ENCODE data around the gene TRIM25. TPM values are rescaled to one million over a fixed set of nuclear protein-coding genes. Genes with fewer than 3 reads are reported as not detected.
A peak's percentile ranks its signal among the peaks of the same experiment; 100 is the strongest.
"Not testable (repeated sequence)": the region's sequence is repeated elsewhere in the genome, so short reads cannot be mapped to it uniquely, and the experiment has no call there.

The TRIM25 gene
- total and polyA plus RNA-seq, 9 donors = 7.0 to 16.5 (median 12.4) TPM

DNA sequence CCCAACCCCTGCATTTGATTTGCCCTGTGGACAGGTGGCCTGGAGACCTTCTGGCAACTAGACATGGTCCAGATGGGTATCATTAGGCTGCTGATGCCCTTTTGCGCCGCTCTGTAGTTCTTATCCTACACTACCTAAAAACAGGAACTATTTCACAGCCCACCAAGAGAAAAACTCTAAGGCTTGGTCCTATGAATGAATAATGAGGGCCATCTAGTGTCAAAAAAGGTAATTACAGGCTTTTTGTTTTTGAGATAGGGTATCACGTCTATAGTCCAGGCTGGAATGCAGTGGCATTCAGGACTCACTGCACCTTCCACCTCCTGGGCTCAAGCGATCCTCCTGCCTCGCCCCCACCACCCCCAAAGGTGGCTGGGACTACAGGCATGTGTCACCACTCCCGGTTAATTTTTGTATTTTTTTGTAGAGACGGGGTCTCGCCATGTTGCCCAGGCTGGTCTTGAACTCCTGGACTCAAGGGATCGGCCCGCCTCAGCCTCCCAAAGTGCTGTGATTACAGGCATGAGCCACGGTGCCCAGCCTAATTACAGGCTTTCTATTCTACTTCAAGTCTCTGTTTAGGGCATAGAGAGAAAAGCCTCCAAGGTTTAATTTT lies 26.1 kb upstream of the TRIM25 start:
- 73% methylated on average over 3 of the region's 11 CpGs for WGBS (ENCODE audit: insufficient coverage)
- Histone ChIP-seq H3K4me1 (ENCODE audit: control insufficient read depth, insufficient read depth, low read length) (no peaks in the 10 kb centered on the region), H3K27me3 (ENCODE audit: control insufficient read depth, insufficient read depth, low read length) (no peaks in the 10 kb centered on the region), H3K27ac (ENCODE audit: low read length) (no peak overlapping the region), H3K36me3 (ENCODE audit: control insufficient read depth, insufficient read depth, low read length) (peaks cover 48% of the 10 kb centered on the region), H3K4me3 (ENCODE audit: low read length) (no peak overlapping the region), H3K9me3 (replicated peaks; ENCODE audit: control insufficient read depth, low read depth, low read length) (no peaks in the 10 kb centered on the region)
- DNase-seq = peak; percentile 65

DNA sequence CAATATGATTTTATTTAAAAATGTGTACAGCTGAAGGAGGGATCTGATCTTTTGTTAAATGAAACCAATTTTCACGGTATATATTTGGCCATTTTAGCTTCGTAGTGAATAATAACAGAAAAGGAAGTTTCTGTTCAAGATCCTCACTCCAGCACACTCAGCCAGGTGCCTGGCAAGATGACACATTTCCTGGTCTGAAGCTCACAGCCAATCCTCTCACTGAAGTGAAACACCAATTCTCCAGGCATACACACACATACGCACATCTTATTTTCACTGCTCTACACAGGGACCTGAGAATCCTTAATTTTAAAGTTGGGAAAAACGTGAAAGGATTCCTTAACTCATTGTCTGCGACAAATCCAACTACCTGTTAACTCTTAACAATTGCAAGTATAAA lies 24.4 kb upstream of the TRIM25 start:
- H3K4me1 ChIP-seq (ENCODE audit: control insufficient read depth, insufficient read depth, low read length); H3K27ac ChIP-seq (ENCODE audit: low read length); DNase-seq; H3K27me3 ChIP-seq (ENCODE audit: control insufficient read depth, insufficient read depth, low read length); H3K9me3 ChIP-seq (replicated peaks; ENCODE audit: control insufficient read depth, low read depth, low read length); H3K4me3 ChIP-seq (ENCODE audit: low read length): not testable (repeated sequence)
- peaks cover 44% of the 10 kb centered on the region for H3K36me3 ChIP-seq (ENCODE audit: control insufficient read depth, insufficient read depth, low read length)
- no CpG with 5 or more reads among the region's 5 CpGs for WGBS (ENCODE audit: insufficient coverage)

DNA sequence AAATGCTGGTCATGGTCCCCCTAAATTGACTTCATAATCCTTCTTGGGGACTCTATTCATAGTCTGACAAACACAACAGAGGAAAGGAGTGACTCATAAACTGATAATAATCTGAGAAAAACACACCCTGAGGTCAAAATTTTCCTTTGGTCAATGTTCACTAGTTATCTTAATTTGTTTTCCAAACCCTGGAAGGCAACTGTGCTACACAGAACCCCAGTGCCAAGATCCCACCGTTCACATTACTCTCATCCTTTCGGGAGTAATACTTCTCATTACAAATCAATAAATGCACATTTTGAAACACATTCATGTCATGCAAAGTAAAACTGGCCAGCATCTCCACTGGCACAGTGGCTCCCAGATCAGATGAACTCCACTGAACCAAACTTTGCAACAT lies 23.8 kb upstream of the TRIM25 start:
- Histone ChIP-seq H3K27me3 (ENCODE audit: control insufficient read depth, insufficient read depth, low read length) (no peaks in the 10 kb centered on the region), H3K4me1 (ENCODE audit: control insufficient read depth, insufficient read depth, low read length) (no peaks in the 10 kb centered on the region), H3K4me3 (ENCODE audit: low read length) (no peak overlapping the region), H3K36me3 (ENCODE audit: control insufficient read depth, insufficient read depth, low read length) (peaks cover 43% of the 10 kb centered on the region), H3K9me3 (replicated peaks; ENCODE audit: control insufficient read depth, low read depth, low read length) (no peaks in the 10 kb centered on the region), H3K27ac (ENCODE audit: low read length) (no peak overlapping the region)
- DNase-seq = no peak
- WGBS (ENCODE audit: insufficient coverage) = 60% methylated on average over 2 of the region's 2 CpGs

DNA sequence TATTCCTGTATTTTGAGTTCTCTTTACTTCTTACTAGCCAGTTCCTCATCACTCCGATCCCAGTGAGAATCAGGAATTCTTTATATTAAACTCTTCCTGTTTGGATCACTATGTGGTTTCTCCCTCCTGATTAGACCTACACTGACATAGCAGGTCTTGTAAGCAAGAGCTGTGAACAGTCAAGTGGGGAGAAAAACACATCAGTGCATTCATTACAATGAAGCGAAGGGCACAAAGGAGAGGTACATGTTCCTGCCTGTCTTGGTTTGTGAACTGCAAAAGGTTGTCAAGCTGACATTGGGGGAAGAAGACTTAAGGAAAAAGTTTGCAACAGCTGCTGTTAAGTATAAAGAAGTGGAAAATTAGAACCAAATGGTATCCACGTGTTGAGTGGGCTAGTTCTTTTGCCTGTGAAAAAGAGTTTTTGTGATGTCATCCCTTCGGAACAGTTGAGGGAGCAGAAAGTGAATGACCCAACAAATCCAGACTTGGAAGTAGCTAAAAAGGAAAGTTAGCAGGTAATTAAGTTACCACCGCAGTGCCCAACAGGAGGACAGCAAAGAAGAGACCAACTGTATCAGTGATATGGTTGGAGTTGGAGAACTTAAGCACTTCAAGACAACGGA lies 23.0 kb upstream of the TRIM25 start:
- Histone ChIP-seq H3K27ac (ENCODE audit: low read length) (no peak overlapping the region), H3K4me3 (ENCODE audit: low read length) (no peak overlapping the region), H3K9me3 (replicated peaks; ENCODE audit: control insufficient read depth, low read depth, low read length) (peaks cover 2% of the 10 kb centered on the region), H3K4me1 (ENCODE audit: control insufficient read depth, insufficient read depth, low read length) (no peaks in the 10 kb centered on the region), H3K36me3 (ENCODE audit: control insufficient read depth, insufficient read depth, low read length) (peaks cover 41% of the 10 kb centered on the region), H3K27me3 (ENCODE audit: control insufficient read depth, insufficient read depth, low read length) (no peaks in the 10 kb centered on the region)
- no peak for DNase-seq
- 62% methylated on average over 5 of the region's 6 CpGs for WGBS (ENCODE audit: insufficient coverage)

DNA sequence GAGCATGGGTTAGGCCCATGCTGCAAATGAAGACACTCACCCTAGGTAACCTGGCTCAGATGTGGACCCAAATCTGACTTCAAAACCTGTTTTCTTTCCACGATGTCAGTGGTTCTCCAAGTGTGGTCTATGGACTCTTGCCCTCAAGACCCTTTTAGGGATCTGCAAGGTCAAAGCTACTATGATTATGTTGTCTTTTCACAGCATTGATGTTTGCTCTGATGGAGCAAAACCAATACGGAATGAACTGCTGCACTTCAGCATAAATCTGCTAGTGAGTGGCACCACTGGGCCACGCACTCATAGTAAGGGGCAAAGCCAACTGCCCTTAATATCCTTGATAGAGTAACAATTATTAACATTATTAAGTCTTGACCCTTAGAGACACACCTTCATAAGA lies 21.6 kb upstream of the TRIM25 start:
- Histone ChIP-seq H3K4me1 (ENCODE audit: control insufficient read depth, insufficient read depth, low read length) (no peaks in the 10 kb centered on the region), H3K4me3 (ENCODE audit: low read length) (no peak overlapping the region), H3K36me3 (ENCODE audit: control insufficient read depth, insufficient read depth, low read length) (peaks cover 34% of the 10 kb centered on the region), H3K9me3 (replicated peaks; ENCODE audit: control insufficient read depth, low read depth, low read length) (peaks cover 9% of the 10 kb centered on the region), H3K27ac (ENCODE audit: low read length) (no peak overlapping the region), H3K27me3 (ENCODE audit: control insufficient read depth, insufficient read depth, low read length) (no peaks in the 10 kb centered on the region)
- WGBS (ENCODE audit: insufficient coverage) = 100% methylated on average over 1 of the region's 3 CpGs
- no peak for DNase-seq

DNA sequence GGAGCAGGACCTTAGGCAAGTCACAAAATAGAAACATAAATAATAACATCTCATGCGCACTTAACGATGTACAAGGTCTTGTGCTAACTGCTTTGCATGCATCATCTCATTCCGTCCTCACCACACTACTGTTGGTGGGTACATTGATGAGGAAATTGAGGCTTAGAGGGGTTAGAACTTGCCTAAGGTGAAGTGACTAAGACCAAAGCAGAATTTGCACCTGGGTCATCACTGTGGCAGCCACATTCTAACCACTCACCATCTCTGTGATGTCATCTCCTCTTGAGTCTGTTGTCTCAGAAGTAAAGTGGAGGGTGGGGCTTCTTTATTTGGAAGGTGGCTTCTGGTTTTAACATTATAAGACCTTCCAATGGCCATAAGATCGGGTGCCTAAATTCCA lies 20.4 kb upstream of the TRIM25 start:
- Histone ChIP-seq H3K4me3 (ENCODE audit: low read length) (no peak overlapping the region), H3K36me3 (ENCODE audit: control insufficient read depth, insufficient read depth, low read length) (peaks cover 23% of the 10 kb centered on the region), H3K4me1 (ENCODE audit: control insufficient read depth, insufficient read depth, low read length) (no peaks in the 10 kb centered on the region), H3K9me3 (replicated peaks; ENCODE audit: control insufficient read depth, low read depth, low read length) (peaks cover 10% of the 10 kb centered on the region), H3K27me3 (ENCODE audit: control insufficient read depth, insufficient read depth, low read length) (no peaks in the 10 kb centered on the region), H3K27ac (ENCODE audit: low read length) (no peak overlapping the region)
- 100% methylated on average over 1 of the region's 4 CpGs for WGBS (ENCODE audit: insufficient coverage)
- DNase-seq = no peak

DNA sequence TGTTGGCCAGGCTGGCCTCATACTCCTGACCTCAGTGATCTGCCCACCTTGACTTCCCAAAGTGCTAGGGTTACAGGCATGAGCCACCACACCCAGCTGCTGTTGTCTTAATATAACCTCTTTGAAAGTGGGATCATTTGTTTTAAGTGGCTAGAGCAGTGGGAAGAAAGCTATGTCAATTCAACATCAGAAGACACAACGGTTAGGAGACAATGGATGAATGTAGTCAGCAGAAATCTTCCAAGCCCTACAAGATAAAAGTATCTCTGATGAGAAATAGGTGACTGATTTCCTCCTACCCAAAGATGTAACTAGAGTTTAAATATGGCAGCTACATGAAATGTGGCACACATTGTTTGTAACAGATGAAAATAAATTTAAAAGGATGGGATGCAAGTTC lies 20.0 kb upstream of the TRIM25 start:
- Histone ChIP-seq H3K27me3 (ENCODE audit: control insufficient read depth, insufficient read depth, low read length) (no peaks in the 10 kb centered on the region), H3K27ac (ENCODE audit: low read length) (no peak overlapping the region), H3K4me1 (ENCODE audit: control insufficient read depth, insufficient read depth, low read length) (no peaks in the 10 kb centered on the region), H3K4me3 (ENCODE audit: low read length) (no peak overlapping the region), H3K9me3 (replicated peaks; ENCODE audit: control insufficient read depth, low read depth, low read length) (peaks cover 10% of the 10 kb centered on the region), H3K36me3 (ENCODE audit: control insufficient read depth, insufficient read depth, low read length) (peaks cover 20% of the 10 kb centered on the region)
- WGBS (ENCODE audit: insufficient coverage) = no CpG with 5 or more reads among the region's 1 CpG
- DNase-seq = no peak

DNA sequence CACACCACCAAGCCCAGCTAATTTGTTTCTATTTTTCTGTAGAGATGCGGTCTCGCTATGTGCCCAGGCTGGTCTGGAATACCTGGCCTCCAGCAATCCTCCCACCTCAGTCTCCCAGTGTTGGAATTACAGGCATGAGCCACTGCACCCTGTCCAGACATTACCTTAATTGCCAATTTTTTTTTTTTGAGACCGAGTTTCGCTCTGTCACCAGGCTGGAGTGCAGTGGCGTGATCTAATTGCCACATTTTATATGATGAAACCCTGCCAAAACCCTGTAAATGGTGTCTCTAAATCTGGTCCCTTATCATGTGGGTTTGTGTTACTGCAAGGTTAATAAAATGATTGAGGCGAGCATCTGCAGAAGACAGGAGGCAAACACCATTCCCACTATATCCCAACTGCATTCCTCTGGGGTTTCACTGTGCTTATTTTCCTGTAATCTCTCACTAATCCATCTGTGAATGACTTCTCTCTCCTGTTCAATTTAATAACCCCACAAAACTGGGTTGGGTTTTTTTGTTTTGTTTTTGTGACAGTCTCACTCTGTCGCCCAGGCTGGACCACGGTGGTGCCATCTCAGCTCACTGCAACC lies 19.4 kb upstream of the TRIM25 start:
- no peak overlapping the region for H3K27ac ChIP-seq (ENCODE audit: low read length)
- H3K4me3 ChIP-seq (ENCODE audit: low read length) = no peak overlapping the region
- no peaks in the 10 kb centered on the region for H3K4me1 ChIP-seq (ENCODE audit: control insufficient read depth, insufficient read depth, low read length)
- H3K27me3 ChIP-seq (ENCODE audit: control insufficient read depth, insufficient read depth, low read length) = no peaks in the 10 kb centered on the region
- 95% methylated on average over 2 of the region's 8 CpGs for WGBS (ENCODE audit: insufficient coverage)
- H3K36me3 ChIP-seq (ENCODE audit: control insufficient read depth, insufficient read depth, low read length) = peaks cover 20% of the 10 kb centered on the region
- DNase-seq = no peak
- peaks cover 10% of the 10 kb centered on the region for H3K9me3 ChIP-seq (replicated peaks; ENCODE audit: control insufficient read depth, low read depth, low read length)

DNA sequence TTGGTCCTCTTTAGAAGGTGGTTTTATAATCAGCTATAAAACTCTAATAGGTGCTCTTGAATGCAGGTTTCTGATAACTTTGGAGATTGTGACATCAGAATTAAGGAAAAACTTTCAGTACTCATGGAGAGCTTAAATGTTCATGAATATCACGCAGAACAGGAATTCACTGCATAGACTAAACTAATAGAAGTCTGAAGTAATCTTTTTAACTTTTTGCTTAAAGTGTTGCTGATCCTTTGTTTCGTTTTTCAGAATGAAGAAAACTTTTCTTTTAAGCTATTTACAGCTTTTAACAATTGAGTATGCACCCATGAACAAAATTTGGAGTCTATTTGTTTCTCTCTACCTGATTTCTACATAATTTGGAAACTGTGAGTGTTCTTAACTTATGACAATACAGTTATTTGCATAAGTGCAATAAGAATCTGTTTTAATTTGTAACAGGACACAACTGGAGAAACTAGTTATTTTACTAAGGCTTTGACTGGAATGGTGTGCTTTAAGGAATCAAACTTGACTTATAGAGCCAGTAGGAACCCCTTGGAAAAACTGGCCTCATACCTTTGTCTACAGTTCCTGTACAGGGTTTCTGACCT lies 17.0 kb upstream of the TRIM25 start:
- Histone ChIP-seq H3K27me3 (ENCODE audit: control insufficient read depth, insufficient read depth, low read length) (no peaks in the 10 kb centered on the region), H3K36me3 (ENCODE audit: control insufficient read depth, insufficient read depth, low read length) (peaks cover 7% of the 10 kb centered on the region), H3K4me3 (ENCODE audit: low read length) (no peak overlapping the region), H3K9me3 (replicated peaks; ENCODE audit: control insufficient read depth, low read depth, low read length) (peaks cover 10% of the 10 kb centered on the region), H3K27ac (ENCODE audit: low read length) (no peak overlapping the region), H3K4me1 (ENCODE audit: control insufficient read depth, insufficient read depth, low read length) (no peaks in the 10 kb centered on the region)
- no peak for DNase-seq
- WGBS (ENCODE audit: insufficient coverage) = no CpG with 5 or more reads among the region's 2 CpGs

DNA sequence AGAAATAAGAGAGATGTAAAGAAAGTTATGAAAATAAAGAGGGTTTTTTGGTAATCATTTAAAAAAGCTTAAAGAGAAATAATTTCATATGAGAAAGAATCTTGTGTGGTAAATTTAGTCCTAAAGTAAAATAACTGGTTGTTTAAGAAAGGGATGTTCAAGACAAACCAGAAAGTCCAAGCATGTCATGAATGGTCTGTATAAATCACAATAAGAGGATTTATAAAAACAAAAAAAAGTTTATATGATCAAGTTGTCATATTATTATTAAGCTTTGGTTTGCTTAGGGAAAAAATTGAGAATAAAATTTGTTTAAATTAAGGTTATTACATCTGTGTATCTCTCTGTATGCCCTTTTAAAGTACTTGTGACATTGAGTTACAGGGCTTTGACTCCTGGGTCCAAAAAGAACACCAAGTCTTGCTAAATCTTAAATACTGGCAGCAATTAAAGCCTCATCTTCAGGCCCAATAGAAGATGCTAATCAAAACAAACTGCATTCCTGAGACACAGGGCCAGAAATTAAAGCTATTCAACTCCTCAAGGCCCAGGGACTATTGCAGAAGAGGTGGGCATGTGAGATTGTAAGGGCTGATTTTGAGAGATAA lies 15.6 kb upstream of the TRIM25 start:
- Histone ChIP-seq H3K4me1 (ENCODE audit: control insufficient read depth, insufficient read depth, low read length) (no peaks in the 10 kb centered on the region), H3K27me3 (ENCODE audit: control insufficient read depth, insufficient read depth, low read length) (no peaks in the 10 kb centered on the region), H3K4me3 (ENCODE audit: low read length) (no peak overlapping the region), H3K27ac (ENCODE audit: low read length) (no peak overlapping the region), H3K36me3 (ENCODE audit: control insufficient read depth, insufficient read depth, low read length) (peaks cover 4% of the 10 kb centered on the region), H3K9me3 (replicated peaks; ENCODE audit: control insufficient read depth, low read depth, low read length) (peaks cover 10% of the 10 kb centered on the region)
- DNase-seq = no peak

All from muscle of leg (tissue), 11 donors.